NCI-H2081 (cell line): Measurements from ENCODE around the gene APP.
"Not testable (repeated sequence)": the region's sequence is repeated elsewhere in the genome, so short reads cannot be mapped to it uniquely, and the experiment has no call there.

Source experiments
- DNase-seq, 2 experiments: peaks; one replicate each; lab custom pipeline; 2025; lab: John Stamatoyannopoulos, UW

APP gene

DNA sequence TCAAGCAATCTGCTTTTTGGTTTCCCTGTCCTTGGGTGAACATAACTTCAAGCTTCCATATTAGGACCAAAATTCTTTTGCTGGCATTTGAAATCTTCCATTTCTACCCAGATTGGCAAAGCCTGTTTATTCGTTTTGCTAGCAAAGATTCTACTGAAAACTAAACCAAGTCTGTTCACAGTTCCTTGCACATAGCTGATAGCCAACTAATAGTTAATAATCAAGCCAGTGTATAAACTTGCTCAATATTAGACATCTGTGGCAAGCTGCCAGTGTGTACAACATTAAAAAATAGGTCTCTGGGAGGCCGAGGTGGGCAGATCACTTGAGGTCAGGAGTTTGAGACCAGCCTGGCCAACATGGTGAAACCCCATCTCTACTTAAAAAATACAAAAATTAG, 6.3 kb downstream of the APP start:
- DNase-seq: no peak

DNA sequence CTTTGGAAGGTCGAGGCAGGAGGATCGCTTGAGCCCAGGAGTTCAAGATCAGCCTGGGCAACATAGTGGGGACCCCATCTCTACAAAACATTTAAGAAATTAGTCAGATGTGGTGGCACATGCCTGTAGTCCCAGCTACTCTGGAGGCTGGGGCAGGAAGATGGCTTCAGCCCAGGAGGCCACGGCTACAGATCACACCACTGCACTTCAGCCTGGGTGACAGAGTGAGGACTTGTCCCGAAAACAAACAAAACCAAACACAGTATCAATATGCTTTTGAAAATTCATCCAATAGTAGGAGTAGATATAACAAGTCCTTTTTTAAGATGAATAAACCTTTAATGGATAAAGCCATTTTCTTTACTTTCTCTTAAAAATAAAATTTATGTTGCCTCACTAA, 8.5 kb downstream of the APP start:
- no peak for DNase-seq

DNA sequence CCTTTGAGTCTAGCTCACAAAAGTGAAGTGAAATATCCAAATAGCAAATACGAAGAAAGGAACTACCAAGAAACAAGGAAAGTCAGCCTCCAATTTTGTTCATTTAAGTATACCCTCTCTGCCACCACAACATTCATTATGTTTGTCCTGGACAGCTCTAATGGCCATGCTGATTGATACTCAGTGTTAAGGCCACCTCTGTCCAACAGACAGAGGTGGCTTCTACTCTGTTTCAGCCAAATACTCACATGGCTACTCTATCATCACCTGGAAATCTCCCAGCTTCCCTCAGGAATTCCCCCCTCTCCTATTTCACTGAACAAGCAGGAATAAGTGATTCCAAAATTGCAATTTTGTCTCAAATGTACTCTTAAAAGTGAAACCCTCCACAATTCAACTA, 10.7 kb downstream of the APP start:
- DNase-seq: no peak

DNA sequence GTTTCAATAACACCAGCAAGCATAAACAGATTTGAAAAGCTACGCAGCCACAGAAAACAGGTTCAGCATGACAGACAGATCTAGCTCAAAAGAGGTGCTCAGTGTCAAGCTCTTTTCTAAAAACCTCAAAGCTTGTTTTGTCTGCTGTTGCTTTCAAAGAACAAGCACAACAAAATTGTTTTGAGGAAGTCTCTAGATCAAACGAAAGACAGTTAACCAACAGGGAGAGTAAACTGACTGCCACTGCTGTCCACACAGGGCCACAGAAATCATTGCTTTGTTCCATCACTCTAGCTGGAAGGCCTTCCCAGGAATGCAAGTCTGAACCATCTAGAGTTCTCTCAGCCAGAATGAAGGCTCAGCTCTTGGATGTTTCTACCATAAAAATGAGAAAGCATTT, 12.8 kb downstream of the APP start:
- no peak for DNase-seq

DNA sequence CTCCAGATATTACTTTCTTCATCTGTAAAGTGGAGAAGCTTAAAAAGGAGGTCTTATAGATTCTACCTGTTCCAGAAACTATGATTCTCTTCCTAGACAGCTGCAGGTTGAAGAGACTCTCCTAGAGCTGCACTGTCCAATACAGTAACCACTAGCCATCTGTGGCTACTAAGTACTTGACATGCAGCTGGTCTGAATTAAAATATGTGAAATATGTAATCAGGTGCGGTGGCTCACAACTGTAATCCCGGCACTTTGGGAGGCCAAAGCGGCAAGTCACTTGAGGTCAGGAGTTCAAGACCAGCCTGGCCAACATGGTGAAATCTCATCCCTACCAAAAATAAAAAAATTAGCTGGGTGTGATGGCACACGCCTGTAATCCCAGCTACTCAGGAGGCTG, 15.8 kb downstream of the APP start:
- DNase-seq: no peak

DNA sequence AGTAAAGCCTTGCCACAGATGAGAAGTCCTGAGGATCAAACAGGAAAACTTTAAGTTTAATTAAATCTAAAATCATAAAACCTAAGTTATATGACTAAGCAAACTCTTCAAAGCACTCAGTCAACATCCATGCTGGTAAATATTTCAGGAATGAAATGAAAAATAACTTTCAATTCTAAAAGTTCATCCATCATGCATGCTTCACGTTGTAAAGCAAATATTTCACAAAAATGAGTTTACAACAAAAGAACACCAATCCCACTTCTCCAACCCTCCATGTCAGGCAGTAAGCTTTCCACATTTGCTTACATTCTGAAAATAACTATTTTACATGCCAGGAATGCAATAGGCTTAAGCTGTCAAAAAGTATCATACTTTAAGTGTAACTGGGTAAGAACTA, 16.8 kb downstream of the APP start:
- DNase-seq: no peak

DNA sequence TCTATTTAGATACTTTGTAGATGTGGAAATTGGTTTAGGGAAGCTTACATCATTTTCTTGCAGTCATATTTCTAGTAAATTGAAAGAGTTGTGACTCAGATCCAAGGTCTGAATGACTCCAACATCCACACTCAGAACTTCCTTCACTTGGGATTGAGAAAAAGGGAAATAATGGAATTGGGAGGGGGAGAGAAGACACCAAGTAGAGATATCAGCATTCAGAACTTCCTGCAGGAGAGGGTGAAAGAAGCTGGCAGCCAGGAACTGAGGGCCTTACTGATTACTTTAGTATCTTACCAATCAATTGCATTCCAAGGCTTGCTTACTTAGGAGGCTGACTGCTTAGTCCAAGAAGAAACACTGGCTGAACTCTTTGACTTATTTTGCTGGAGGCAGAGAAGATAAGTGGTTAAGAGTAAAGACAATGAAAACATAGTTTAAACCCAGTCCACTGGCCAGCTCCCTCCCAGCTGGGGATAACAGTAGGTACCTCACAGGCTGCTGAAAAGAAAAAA, 21.7 kb downstream of the APP start:
- DNase-seq: no peak

DNA sequence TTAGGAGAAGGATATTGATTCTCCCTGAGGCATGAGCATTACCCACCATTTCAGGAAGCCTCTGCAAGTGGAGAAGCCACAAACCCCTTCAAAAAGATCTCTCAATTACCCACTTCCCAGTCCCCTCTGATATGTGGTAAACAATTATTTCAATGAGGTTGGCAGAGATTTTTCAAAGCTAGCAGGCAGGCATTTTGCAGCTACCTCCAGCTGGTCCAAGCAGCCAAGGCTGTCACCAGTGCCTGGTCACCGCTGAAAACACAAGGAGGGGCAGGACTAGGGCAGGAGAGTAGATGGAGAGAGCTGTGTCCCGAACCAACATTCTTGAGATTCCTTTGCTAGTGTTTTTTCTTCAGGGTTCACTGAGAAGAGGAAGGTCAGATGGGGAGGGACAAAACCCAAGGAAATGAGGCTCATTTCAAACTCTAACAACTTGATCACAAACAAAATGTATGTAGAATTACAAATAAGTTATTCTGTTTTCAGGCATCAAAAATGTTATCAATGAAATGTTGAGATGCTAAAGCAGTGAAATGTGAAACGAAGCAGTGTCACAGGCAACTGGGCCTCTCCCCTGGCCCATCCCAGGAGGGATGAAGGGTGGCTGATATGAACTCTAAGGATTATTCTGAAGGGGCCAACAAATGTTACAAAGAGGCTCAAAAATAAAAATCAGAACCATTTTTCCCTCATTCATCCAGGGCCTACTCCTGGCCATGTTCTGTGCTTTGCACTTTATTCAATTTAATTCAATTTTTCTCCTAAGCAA, 22.3 kb downstream of the APP start:
- DNase-seq: no peak

DNA sequence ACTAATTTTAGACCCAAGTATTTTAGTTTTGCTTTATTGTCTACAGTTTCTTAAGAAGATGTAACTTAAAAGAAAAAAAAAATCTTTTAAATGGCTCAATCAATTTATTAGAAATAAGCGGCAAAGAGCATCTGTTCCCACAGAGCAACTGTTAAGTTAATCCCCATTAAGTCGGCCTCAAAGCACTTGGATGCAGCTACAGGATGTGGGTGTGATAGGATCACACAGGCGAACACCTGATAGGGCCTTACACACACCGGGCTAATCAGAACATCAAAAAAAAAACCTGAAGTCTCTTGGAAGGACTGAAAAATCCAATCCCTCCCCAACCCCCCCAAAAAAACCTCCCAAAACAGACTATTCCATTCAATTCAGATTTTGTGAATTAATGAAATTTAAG, 23.0 kb downstream of the APP start:
- DNase-seq: no peak

DNA sequence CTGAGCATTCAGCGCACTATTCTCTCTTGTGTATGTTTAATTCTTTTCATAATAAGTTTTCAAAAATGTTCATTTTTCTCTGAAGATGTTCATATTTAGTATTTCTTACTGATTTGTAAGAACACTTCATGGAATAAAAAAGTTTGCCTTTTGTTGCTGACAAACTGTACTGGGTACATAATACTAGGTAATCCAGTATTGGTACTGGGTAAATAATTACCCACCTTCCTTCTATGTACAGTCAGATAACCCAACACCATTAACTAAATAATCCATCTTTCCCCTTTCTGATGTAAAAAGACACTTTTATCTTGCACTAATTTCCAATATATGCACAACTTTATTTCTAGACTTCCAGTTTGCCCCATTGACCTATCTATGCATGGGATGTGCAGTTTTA, 23.9 kb downstream of the APP start:
- no peak for DNase-seq

DNA sequence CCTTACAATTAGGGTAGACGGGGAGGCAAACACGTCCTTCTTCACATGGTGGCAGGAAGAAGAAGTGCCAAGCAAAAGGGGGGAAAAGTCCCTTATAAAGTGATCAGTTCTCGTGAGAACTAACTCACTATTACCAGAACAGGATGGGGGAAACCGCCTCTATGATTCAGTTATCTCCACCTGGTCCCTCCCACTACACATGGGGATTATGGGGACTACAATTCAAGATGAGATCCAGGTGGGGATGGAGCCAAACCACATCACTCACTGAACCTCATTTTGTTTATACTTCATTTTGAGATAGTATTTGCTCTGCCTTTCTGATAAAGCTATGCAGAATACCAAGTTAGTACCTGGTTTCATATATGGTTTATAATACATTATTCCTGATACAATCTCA, 26.5 kb downstream of the APP start:
- DNase-seq: no peak

DNA sequence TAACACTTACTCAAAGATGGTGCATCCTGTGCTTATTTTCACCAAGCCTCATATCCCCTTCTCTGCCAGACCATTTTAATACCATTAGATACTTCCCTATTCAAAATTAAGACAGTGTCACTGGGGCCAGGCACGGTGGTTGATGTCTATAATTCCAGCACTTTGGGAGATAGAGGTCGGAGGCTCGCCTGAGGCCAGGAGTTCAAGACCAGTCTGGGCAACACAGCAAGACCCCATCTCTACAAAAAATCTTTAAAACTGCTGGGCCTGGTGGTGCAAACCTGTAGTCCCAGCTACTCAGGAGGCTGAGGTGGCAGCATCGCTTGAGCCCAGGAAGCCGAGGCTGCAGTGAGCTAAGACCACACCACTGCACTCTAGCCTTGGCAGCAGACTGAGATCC, 28.2 kb downstream of the APP start:
- DNase-seq: no peak

DNA sequence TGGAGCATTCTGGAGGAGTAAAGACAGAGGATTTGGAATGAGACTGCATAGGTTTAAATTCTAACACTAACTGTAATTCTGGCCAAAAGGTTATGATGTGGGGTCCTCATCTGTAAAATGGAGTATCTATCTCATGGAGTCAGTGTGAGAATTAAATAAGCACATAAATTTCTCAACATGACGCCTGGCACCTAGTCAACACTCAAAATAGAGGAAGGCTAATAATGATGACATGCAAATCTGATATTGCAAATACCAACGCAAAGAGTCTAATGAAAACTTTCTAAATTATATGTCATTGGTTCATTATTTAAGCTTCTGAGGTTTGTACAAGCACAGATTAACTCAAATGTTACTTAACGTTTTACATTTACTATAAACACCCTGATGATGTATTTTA, 29.6 kb downstream of the APP start:
- DNase-seq: no peak

DNA sequence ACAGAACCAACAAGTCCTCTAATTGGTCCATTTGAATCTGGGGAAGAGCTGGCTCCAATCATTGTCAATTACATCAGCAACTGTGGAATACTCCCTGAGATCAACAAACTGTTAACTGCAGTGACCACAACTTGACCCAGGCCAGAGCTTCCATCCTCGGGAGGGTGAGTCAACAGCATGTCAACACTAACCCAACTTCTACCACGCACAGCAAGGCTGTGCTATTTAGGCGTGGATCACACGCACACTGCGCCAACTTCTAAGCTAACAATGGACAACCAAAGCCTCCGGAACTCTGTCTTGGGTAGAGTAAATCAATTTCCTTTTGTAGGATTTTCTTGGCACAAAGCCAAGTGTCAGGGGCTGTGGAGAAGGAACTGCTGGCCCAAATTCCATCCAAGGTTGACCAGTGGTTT, 30.4 kb downstream of the APP start:
- no peak for DNase-seq

DNA sequence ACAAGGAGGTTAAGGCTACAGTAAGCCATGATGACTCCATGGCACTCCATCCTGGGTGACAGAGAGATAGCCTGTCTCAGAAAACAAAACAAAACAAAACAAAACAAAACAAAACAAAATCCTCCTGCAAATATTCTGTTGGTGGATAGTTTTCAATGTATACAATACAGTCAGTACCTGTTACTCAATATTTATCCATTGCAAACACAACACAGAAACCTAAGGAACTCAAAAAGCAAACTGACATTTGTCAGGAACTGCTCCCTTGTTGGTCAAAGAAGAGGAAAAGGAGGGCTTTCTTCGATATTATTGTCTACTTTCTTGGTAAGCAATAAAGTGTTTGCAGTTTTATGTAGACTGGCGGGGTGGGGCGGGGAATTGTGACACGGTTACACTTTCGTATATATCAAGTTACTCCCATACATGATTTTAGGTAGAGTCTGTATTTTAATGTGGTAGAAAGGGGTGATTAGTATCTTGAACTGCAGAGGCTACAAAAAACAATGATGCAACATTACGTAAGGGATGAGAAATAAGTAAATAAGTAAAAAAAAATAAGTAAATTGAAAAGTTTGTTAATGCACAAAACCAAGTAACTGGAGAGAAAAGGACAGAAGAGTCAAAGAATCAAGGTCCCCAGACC, 31.8 kb downstream of the APP start:
- DNase-seq: no peak

DNA sequence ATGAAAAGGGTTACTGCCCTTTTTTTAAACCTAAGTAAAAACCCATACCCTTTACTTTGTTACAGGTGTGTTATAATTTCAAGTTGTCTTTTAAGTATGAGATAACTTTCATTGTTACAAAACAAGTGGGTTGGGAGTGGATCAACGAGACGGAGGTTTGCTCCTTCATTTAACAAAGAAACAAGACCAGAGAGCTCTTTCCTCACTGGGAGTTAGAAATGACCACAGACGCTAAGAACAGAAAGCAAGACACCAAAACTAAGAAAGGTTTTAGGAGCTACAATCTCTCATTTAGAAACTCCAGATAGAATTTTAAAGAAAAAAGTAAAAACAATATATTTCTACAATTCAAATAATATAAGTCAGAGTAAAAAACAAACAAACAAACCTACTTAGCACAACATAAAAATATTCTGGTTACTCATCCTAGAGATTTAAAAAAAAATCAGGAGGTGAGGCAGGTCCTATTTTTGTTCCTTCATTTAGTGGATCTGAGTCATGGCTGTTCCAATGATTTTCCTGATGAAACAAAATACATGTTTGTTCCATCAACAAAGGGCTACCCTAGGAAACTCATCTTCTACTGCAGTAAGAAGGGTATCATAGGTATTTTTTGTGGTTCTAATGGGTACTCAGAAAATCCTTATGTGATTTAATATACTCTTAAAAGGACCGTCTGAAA, 33.0 kb downstream of the APP start:
- no peak for DNase-seq

DNA sequence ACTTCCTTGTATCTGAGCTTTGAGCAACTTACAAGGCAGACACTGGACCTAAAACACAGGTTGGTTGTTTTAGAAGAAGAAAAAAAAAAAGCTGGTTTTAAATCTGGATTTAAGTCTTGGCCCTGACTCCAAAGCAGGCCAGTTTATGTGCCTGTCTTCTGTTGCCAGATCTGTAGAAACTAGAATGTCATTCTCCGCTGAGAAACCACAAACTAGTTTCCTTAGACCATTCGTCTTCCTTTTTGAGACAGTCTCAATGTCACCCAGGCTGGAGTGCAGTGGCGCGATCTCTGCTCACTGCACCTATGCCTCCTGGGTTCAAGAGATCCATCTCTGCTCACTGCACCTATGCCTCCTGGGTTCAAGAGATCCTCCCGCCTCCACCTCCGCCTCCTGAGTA, 33.9 kb downstream of the APP start:
- DNase-seq: no peak

DNA sequence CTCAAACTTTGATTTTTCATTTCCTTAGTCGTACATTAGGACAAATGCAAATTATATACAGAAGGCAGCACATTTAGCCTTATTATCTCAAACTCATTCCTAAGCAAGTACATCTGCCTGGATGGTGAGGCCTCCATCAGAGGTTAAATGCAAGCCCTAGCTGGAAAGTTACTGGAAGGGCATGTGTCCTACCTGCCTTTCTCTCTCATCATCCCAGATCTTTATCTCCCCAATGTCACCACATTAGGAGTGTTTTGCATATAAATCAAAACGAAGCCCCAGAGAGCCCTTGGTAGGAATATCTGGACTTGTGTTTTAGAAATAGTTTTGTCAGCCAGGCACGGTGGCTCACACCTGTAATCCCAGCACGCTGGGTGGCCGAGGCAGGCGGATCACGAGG, 35.0 kb downstream of the APP start:
- DNase-seq: no peak

DNA sequence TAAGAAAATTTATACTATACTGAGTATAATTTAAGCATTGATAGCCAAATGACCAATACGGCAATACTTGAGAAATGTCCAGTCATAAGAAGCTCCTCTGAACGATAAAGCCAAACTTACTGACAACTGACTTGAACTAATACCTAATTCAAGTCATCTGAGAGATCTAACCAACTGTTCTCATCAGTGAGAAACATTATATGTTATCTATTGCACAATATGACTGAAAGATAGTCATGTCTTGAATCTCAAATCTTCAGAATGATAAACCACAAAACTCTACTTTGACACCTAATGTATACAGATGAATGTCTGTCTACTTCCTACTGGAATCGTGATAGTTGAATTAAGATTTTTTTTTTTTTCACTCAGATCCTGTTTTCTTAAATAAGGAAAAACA, 39.0 kb downstream of the APP start:
- no peak for DNase-seq

DNA sequence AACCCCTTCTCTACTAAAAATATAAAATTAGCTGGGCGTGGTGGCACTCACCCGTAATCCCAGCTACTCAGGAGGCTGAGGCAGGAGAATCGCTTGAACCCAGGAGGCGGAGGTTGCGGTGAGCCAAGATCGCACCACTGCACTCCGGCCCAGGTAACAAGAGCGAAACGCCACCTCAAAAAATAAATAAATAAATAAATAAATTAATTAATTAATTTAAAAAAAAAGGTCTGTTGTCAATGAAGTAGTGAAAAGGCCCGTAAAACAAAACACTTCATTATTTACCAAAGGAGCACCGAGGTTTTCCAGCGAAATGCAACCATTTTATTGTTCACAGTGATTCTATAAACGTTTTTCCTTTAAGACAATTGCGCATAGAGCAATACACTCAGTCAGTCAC, 39.5 kb downstream of the APP start:
- DNase-seq: not testable (repeated sequence)

DNA sequence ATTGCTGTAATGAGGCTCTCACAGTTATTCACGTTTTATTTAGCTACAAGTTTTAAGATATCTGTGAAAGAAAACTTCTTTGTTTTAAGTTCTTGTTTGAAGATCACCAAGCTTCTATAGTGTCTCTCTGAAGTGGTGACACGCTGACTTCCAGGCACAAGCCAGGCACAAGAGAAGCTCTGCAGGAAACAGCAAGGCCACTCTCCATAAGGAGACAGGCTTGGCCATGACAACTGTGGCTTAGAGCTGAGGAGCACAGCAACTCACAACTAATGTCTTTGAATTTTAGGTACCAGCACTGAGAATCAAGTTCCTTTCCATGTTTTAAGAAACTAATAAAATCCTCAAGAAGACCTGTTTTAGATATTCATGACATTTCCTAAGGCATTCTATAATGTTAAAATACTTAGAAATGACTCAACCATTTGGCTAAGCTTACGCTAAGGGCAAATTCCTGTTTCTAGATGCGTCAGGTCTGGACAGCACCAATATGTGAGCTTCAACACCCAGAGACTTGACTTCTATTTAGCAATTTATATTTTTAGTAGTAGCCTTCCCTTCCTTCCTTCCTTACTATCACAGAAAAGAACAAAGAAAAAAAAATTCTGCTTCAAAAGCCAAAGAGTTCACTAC, 40.2 kb downstream of the APP start:
- no peak for DNase-seq

DNA sequence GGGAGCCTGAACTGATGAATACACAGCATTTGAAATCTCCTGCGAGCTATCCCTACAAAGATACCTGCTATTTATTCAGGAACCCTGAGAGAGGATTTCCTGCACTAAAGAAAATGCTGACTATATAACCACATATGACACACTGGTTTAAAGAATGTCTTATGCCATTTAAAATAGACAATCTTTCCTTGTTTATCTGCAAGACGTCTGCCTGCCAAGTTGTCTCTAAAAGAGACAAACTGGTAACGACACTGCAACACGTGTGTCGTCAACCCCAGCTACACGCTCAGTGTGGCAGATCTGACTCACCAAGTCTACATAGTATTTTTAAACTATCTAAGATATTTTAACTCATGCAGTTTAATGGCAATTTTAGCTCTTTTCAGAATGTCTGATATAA, 42.7 kb downstream of the APP start:
- no peak for DNase-seq
